ENCODE measurements around the gene LRRC32. TPM values are rescaled to one million over a fixed set of nuclear protein-coding genes. Genes with fewer than 3 reads are reported as not detected.

The LRRC32 gene
- total RNA-seq, 1 experiment from 2014 or later: 0.46 TPM

DNA sequence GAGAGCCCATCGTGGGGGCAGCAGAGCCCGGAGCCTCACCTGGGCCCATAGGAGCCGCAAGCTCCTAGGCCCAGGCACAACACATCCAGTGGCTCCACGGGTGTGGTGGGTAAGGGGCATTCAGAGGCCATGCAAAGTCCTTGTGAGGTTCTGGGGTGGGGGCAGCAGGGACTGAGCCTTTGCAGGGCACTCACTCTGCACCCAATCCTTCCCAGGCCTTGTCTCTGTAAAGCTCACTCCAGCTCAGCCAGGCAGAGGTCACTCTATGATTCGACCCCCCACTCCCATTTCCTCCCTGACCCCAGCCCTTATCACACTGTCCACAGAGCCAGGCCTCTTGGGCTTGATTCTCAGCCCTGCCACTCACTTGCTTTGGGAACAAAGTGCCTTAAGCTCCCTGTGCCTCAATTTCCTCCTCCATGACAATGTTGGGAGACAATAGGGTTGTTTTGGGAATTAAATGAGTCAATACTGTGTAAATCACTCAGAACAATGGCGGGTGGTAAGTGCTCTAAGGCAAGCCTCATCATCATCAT, 46.6 kb downstream of the LRRC32 start:
- Mint-ChIP-seq H3K27me3 (ENCODE audit: low read depth) (peaks cover 3% of the 10 kb centered on the region; the same call in 1 of the 2 replicates), H3K36me3 (ENCODE audit: insufficient read depth in 1 of 3, low read depth in 3 of 3) (peaks cover 0 to 1% (median under 1%) of the 10 kb centered on the region in 3 experiments; a peak in 2 of 7 replicates), H3K4me3 (no peak overlapping the region), H3K9me3 (peaks cover under 1 to 1% of the 10 kb centered on the region in 2 experiments; a peak in 3 of 5 replicates), H3K4me1 (peaks cover 17 to 21% of the 10 kb centered on the region in 2 experiments), H3K27ac (peak overlapping the region in 2 of 3 experiments; percentile 11 to 53; a peak in 4 of 7 replicates)
- Histone ChIP-seq H3K27ac (ENCODE audit: insufficient read length, low read depth, low read length) (no peak overlapping the region), H3K4ac (ENCODE audit: low read depth, low read length) (no peak overlapping the region), H3K79me1 (ENCODE audit: insufficient read depth, low read depth, low read length, poor library complexity, severe bottlenecking) (no peaks in the 10 kb centered on the region), H3K4me2 (ENCODE audit: insufficient read depth, insufficient read length, low read length) (no peak overlapping the region), H4K91ac (ENCODE audit: insufficient read length, low read depth, low read length) (no peak overlapping the region), H4K5ac (ENCODE audit: insufficient read length, low read depth, low read length) (no peak overlapping the region), H4K8ac (replicated peaks; ENCODE audit: insufficient read length, low read depth, low read length) (no peak overlapping the region), H3K79me2 (ENCODE audit: insufficient read depth, low read length) (no peaks in the 10 kb centered on the region), H3K4me1 (ENCODE audit: insufficient read depth, low read length) (no peaks in the 10 kb centered on the region), H2BK12ac (ENCODE audit: insufficient read length, low read depth, low read length) (no peak overlapping the region), H2AK5ac (ENCODE audit: insufficient read length, low read length) (no peak overlapping the region), H3K9me3 (ENCODE audit: control insufficient read depth, low read depth, low read length) (no peaks in the 10 kb centered on the region), H4K20me1 (ENCODE audit: control insufficient read depth, insufficient read depth, insufficient read length) (no peaks in the 10 kb centered on the region), H2BK5ac (ENCODE audit: insufficient read length, low read length) (no peak overlapping the region), H2BK15ac (ENCODE audit: low read depth, low read length) (no peak overlapping the region), H3K14ac (ENCODE audit: insufficient read depth, low read length) (no peak overlapping the region), H3K27me3 (ENCODE audit: insufficient read depth, low read length) (no peaks in the 10 kb centered on the region), H3K9ac (ENCODE audit: extremely low read depth, insufficient read length, low read length) (no peak overlapping the region), H3T11ph (ENCODE audit: low read length) (no peak overlapping the region), H2AFZ (ENCODE audit: low read length) (no peak overlapping the region), H3K56ac (ENCODE audit: insufficient read length, low read depth, low read length) (no peak overlapping the region), H2BK120ac (ENCODE audit: low read depth, low read length, poor library complexity, severe bottlenecking) (no peak overlapping the region), H2BK20ac (ENCODE audit: low read depth, low read length, poor library complexity, severe bottlenecking) (no peak overlapping the region), H3K18ac (ENCODE audit: insufficient read length, low read depth, low read length) (no peak overlapping the region), H3K23me2 (ENCODE audit: insufficient read length, low read depth, low read length, poor library complexity, severe bottlenecking) (no peaks in the 10 kb centered on the region), H3K23ac (ENCODE audit: insufficient read length, low read depth, low read length) (no peak overlapping the region)
- TF ChIP-seq CTCF (conservative IDR thresholded peaks at IDR 0.05): no peak
- DNase-seq: no peak
- WGBS (ENCODE audit: extremely low coverage, insufficient read length, low lambda C conversion rate): no CpG with 5 or more reads among the region's 6 CpGs

Measured in H9 (cell line).